ENCODE data around the gene PKP2. TPM values are rescaled to one million over a fixed set of nuclear protein-coding genes. Genes with fewer than 3 reads are reported as not detected.

The PKP2 gene
- total RNA-seq, 1 experiment from 2014 or later, result not detected

DNA sequence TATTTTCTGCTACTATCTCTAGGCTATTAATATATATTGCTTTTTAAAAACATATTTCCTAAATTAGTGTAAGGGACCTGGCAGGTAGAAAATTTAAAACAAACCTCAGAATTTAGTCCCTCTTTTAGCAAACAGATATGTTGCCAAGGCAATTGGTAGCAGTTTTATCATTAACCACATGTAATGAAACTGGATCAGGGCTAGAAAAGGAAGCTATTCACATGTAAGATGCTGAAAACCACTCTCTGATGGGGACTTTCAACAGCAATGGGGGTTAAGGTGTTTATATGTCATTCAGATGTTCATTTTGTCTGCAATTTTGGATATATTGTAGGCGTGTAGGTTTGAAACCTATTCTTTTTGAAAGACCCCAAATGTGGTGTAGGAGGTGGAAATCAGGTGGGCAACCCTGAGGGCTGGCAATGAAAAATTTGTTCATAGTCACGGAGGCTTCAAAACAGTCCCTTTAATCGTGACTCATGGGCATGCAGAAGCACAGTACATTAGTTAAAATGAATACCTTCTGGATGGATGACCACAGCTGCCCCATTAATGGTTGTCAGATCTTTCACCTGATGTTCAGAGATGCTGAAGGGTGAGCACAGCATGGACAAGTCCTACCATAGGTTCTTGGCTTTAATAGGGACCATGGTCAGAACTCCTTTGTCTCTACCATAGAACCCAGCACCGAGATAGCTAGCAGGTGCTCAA lies 5.9 kb upstream of the PKP2 start:
- Histone ChIP-seq H3K79me2 (ENCODE audit: low read length) (no peaks in the 10 kb centered on the region), H4K20me1 (ENCODE audit: insufficient read depth, low read depth, low read length) (no peaks in the 10 kb centered on the region), H3K4me1 (ENCODE audit: low read length) (no peaks in the 10 kb centered on the region), H3K9me3 (ENCODE audit: low read length) (no peaks in the 10 kb centered on the region), H3K9ac (ENCODE audit: low read length) (no peak overlapping the region), H3K4me2 (ENCODE audit: low read depth, low read length, poor library complexity, severe bottlenecking) (no peak overlapping the region), H3K27ac (ENCODE audit: low read length) (no peak overlapping the region), H3K36me3 (ENCODE audit: insufficient read depth, low read length) (no peaks in the 10 kb centered on the region), H2AFZ (ENCODE audit: low read length) (no peak overlapping the region), H3K4me3 (ENCODE audit: low read length) (no peak overlapping the region), H3K27me3 (ENCODE audit: low read length) (no peaks in the 10 kb centered on the region), H3K9me2 (replicated peaks; ENCODE audit: insufficient read depth, low read length) (no peaks in the 10 kb centered on the region)
- no peak for DNase-seq

DNA sequence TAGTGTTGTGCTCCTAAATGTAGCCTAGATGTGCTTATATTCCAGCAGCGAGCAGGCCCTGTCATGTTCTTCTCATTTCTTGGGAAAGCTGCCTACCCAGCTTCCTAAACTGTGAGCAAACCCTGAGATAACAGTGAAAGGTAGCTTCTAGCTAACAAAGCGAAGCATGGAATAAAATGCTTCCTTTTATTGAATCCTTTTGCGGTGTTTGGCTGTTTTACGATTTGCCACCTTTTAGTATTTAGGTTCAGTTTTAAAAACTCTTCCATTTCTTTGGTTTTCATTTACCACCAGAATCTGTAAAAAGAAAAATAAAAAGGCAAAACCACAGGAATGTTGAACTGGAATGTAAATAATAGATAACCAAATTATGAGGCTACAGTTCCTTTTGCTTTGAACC lies 5.0 kb upstream of the PKP2 start:
- H3K27ac ChIP-seq (ENCODE audit: low read length), result no peak overlapping the region
- H3K9ac ChIP-seq (ENCODE audit: low read length), result no peak overlapping the region
- no peaks in the 10 kb centered on the region for H3K79me2 ChIP-seq (ENCODE audit: low read length)
- no peak overlapping the region for H3K4me3 ChIP-seq (ENCODE audit: low read length)
- H3K4me1 ChIP-seq (ENCODE audit: low read length), result no peaks in the 10 kb centered on the region
- H4K20me1 ChIP-seq (ENCODE audit: insufficient read depth, low read depth, low read length), result no peaks in the 10 kb centered on the region
- H3K36me3 ChIP-seq (ENCODE audit: insufficient read depth, low read length), result no peaks in the 10 kb centered on the region
- H3K27me3 ChIP-seq (ENCODE audit: low read length), result no peaks in the 10 kb centered on the region
- H3K9me2 ChIP-seq (replicated peaks; ENCODE audit: insufficient read depth, low read length), result no peaks in the 10 kb centered on the region
- no peaks in the 10 kb centered on the region for H3K9me3 ChIP-seq (ENCODE audit: low read length)
- no peak overlapping the region for H2AFZ ChIP-seq (ENCODE audit: low read length)
- no peak overlapping the region for H3K4me2 ChIP-seq (ENCODE audit: low read depth, low read length, poor library complexity, severe bottlenecking)
- no peak for DNase-seq

GRCh38 chr12:32897687-32898573 lies 1.4 kb upstream of the PKP2 start:
- H3K36me3 ChIP-seq (ENCODE audit: insufficient read depth, low read length), result no peaks in the 10 kb centered on the region
- no peaks in the 10 kb centered on the region for H4K20me1 ChIP-seq (ENCODE audit: insufficient read depth, low read depth, low read length)
- no peak for DNase-seq
- H3K4me2 ChIP-seq (ENCODE audit: low read depth, low read length, poor library complexity, severe bottlenecking), result no peak overlapping the region
- H3K4me3 ChIP-seq (ENCODE audit: low read length), result no peak overlapping the region
- no peaks in the 10 kb centered on the region for H3K4me1 ChIP-seq (ENCODE audit: low read length)
- H3K27ac ChIP-seq (ENCODE audit: low read length), result no peak overlapping the region
- no peaks in the 10 kb centered on the region for H3K27me3 ChIP-seq (ENCODE audit: low read length)
- no peaks in the 10 kb centered on the region for H3K9me2 ChIP-seq (replicated peaks; ENCODE audit: insufficient read depth, low read length)
- no peaks in the 10 kb centered on the region for H3K9me3 ChIP-seq (ENCODE audit: low read length)
- H3K79me2 ChIP-seq (ENCODE audit: low read length), result no peaks in the 10 kb centered on the region
- H2AFZ ChIP-seq (ENCODE audit: low read length), result no peak overlapping the region
- H3K9ac ChIP-seq (ENCODE audit: low read length), result no peak overlapping the region

- no peaks in the 10 kb centered on the region for H3K36me3 ChIP-seq (ENCODE audit: insufficient read depth, low read length)
- no peaks in the 10 kb centered on the region for H4K20me1 ChIP-seq (ENCODE audit: insufficient read depth, low read depth, low read length)
- H3K9me3 ChIP-seq (ENCODE audit: low read length), result no peaks in the 10 kb centered on the region
- no peak overlapping the region for H2AFZ ChIP-seq (ENCODE audit: low read length)
- H3K9me2 ChIP-seq (replicated peaks; ENCODE audit: insufficient read depth, low read length), result no peaks in the 10 kb centered on the region
- no peak overlapping the region for H3K4me3 ChIP-seq (ENCODE audit: low read length)
- no peak overlapping the region for H3K4me2 ChIP-seq (ENCODE audit: low read depth, low read length, poor library complexity, severe bottlenecking)
- H3K79me2 ChIP-seq (ENCODE audit: low read length), result no peaks in the 10 kb centered on the region
- no peak for DNase-seq
- H3K27ac ChIP-seq (ENCODE audit: low read length), result no peak overlapping the region
- H3K27me3 ChIP-seq (ENCODE audit: low read length), result no peaks in the 10 kb centered on the region
- no peaks in the 10 kb centered on the region for H3K4me1 ChIP-seq (ENCODE audit: low read length)
- H3K9ac ChIP-seq (ENCODE audit: low read length), result no peak overlapping the region
These were observed 669 bp upstream of the PKP2 start for GRCh38 chr12:32897281-32897610.

GRCh38 chr12:32895688-32896431 lies 717 bp downstream of the PKP2 start:
- H4K20me1 ChIP-seq (ENCODE audit: insufficient read depth, low read depth, low read length), result no peaks in the 10 kb centered on the region
- no peaks in the 10 kb centered on the region for H3K9me3 ChIP-seq (ENCODE audit: low read length)
- no peak overlapping the region for H3K27ac ChIP-seq (ENCODE audit: low read length)
- no peak for DNase-seq
- no peaks in the 10 kb centered on the region for H3K36me3 ChIP-seq (ENCODE audit: insufficient read depth, low read length)
- no peak overlapping the region for H2AFZ ChIP-seq (ENCODE audit: low read length)
- no peaks in the 10 kb centered on the region for H3K9me2 ChIP-seq (replicated peaks; ENCODE audit: insufficient read depth, low read length)
- no peak overlapping the region for H3K4me2 ChIP-seq (ENCODE audit: low read depth, low read length, poor library complexity, severe bottlenecking)
- H3K27me3 ChIP-seq (ENCODE audit: low read length), result no peaks in the 10 kb centered on the region
- no peak overlapping the region for H3K9ac ChIP-seq (ENCODE audit: low read length)
- no peak overlapping the region for H3K4me3 ChIP-seq (ENCODE audit: low read length)
- H3K4me1 ChIP-seq (ENCODE audit: low read length), result no peaks in the 10 kb centered on the region
- H3K79me2 ChIP-seq (ENCODE audit: low read length), result no peaks in the 10 kb centered on the region

DNA sequence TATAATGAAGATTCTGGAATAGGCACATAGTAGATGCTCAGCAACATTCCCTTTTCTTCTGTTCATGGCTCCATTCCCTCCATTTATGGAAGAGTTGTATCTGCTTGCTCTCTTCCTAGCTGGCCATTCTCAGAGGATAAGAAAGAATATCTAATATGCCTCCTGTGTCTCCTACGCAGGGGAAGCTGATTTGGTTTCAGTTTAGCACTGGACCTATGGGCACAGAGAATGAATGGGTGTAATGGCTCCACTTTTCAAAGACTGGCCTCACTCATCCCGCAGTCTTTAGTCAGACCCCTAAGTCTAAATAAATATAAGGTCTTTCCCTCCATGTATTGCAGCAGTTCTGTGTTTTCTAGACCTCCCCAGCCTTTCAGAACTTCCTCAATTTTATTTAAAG lies 2.0 kb downstream of the PKP2 start:
- Histone ChIP-seq H3K27ac (ENCODE audit: low read length) (no peak overlapping the region), H3K27me3 (ENCODE audit: low read length) (no peaks in the 10 kb centered on the region), H3K4me3 (ENCODE audit: low read length) (no peak overlapping the region), H3K79me2 (ENCODE audit: low read length) (no peaks in the 10 kb centered on the region), H3K9me3 (ENCODE audit: low read length) (no peaks in the 10 kb centered on the region), H3K4me2 (ENCODE audit: low read depth, low read length, poor library complexity, severe bottlenecking) (no peak overlapping the region), H4K20me1 (ENCODE audit: insufficient read depth, low read depth, low read length) (no peaks in the 10 kb centered on the region), H3K36me3 (ENCODE audit: insufficient read depth, low read length) (no peaks in the 10 kb centered on the region), H3K9me2 (replicated peaks; ENCODE audit: insufficient read depth, low read length) (no peaks in the 10 kb centered on the region), H3K4me1 (ENCODE audit: low read length) (no peaks in the 10 kb centered on the region), H2AFZ (ENCODE audit: low read length) (no peak overlapping the region), H3K9ac (ENCODE audit: low read length) (no peak overlapping the region)
- no peak for DNase-seq

DNA sequence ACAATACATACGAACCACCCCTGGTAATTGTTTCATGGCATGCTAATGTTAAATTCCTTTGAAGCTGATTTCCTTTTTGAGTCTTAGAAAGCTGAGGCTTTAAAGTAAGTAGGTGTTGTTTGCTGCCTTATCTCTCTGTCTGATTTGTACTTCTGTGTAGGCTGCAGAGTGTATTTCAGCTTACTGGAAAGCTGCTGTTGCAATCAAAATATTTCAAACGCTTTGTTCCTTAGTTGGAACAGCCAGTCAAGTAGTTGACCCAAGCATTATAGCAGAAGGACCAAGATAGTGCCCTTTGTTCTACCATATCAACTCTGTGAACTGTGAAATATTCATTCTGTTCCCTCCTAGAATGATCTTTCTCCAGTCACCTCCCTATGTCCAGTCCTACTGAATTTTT lies 3.1 kb downstream of the PKP2 start:
- no peak for DNase-seq
- no peak overlapping the region for H3K4me3 ChIP-seq (ENCODE audit: low read length)
- no peak overlapping the region for H2AFZ ChIP-seq (ENCODE audit: low read length)
- no peaks in the 10 kb centered on the region for H3K9me2 ChIP-seq (replicated peaks; ENCODE audit: insufficient read depth, low read length)
- no peaks in the 10 kb centered on the region for H3K9me3 ChIP-seq (ENCODE audit: low read length)
- no peaks in the 10 kb centered on the region for H3K36me3 ChIP-seq (ENCODE audit: insufficient read depth, low read length)
- no peaks in the 10 kb centered on the region for H3K4me1 ChIP-seq (ENCODE audit: low read length)
- no peaks in the 10 kb centered on the region for H3K27me3 ChIP-seq (ENCODE audit: low read length)
- no peak overlapping the region for H3K27ac ChIP-seq (ENCODE audit: low read length)
- no peaks in the 10 kb centered on the region for H3K79me2 ChIP-seq (ENCODE audit: low read length)
- H3K4me2 ChIP-seq (ENCODE audit: low read depth, low read length, poor library complexity, severe bottlenecking), result no peak overlapping the region
- H4K20me1 ChIP-seq (ENCODE audit: insufficient read depth, low read depth, low read length), result no peaks in the 10 kb centered on the region
- H3K9ac ChIP-seq (ENCODE audit: low read length), result no peak overlapping the region

DNA sequence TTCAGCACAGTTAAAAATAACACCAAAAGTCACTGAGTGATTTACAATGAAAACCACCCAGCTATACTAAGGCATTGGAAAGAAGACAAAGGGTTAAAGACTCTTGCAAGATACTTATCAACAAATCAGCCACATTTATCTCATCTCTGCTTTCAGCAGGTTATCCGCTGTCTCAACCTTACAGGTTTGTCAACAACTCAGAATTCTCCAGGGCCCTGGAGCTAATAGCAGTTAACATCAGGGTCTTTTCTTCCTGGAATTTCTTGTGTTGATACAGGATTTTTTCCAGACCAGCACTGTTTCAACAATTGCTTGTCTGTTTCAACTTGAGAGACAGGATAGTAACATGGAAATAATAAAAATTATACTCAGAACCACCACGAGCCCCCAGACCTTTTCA lies 3.5 kb downstream of the PKP2 start:
- Histone ChIP-seq H4K20me1 (ENCODE audit: insufficient read depth, low read depth, low read length) (no peaks in the 10 kb centered on the region), H3K27ac (ENCODE audit: low read length) (no peak overlapping the region), H3K36me3 (ENCODE audit: insufficient read depth, low read length) (no peaks in the 10 kb centered on the region), H3K4me1 (ENCODE audit: low read length) (no peaks in the 10 kb centered on the region), H3K79me2 (ENCODE audit: low read length) (no peaks in the 10 kb centered on the region), H3K9me3 (ENCODE audit: low read length) (no peaks in the 10 kb centered on the region), H3K4me2 (ENCODE audit: low read depth, low read length, poor library complexity, severe bottlenecking) (no peak overlapping the region), H3K27me3 (ENCODE audit: low read length) (no peaks in the 10 kb centered on the region), H3K4me3 (ENCODE audit: low read length) (no peak overlapping the region), H3K9ac (ENCODE audit: low read length) (no peak overlapping the region), H2AFZ (ENCODE audit: low read length) (no peak overlapping the region), H3K9me2 (replicated peaks; ENCODE audit: insufficient read depth, low read length) (no peaks in the 10 kb centered on the region)
- no peak for DNase-seq

Measured in Karpas-422 (cell line).